Hindlimb muscle (tissue), 1 donor: ENCODE measurements around the gene PSMD13. TPM values are rescaled to one million over a fixed set of nuclear protein-coding genes. Genes with fewer than 3 reads are reported as not detected.
"Not testable (repeated sequence)": the region's sequence is repeated elsewhere in the genome, so short reads cannot be mapped to it uniquely, and the experiment has no call there.

Source experiments
- DNase-seq: peaks from one replicate; pipeline ENCODE4 v3.0.0-alpha.2; 2013
- polyA plus RNA-seq: library from polyadenylated mRNA; unstranded; fragments of 120-200 nt; gene quantifications from one replicate; pipeline ENCODE4 v1.2.1, GENCODE V29; 2013; ENCODE audit not compliant: insufficient read length

Gene PSMD13
- polyA plus RNA-seq, 1 donor, result 87.5 TPM

- DNase-seq, result no peak
These were observed 17.8 kb upstream of the PSMD13 start for GRCh38 chr11:218815-219593.

- not testable (repeated sequence) for DNase-seq
These were observed 16.0 kb upstream of the PSMD13 start for GRCh38 chr11:220641-221215.

- no peak for DNase-seq
These were observed 15.2 kb upstream of the PSMD13 start for GRCh38 chr11:221539-221938.

- no peak for DNase-seq
These were observed 14.6 kb upstream of the PSMD13 start for GRCh38 chr11:221998-222789.

- no peak for DNase-seq
These were observed 13.6 kb upstream of the PSMD13 start for GRCh38 chr11:223026-223789.

GRCh38 chr11:223884-224283 is 12.9 kb upstream of the PSMD13 start:
- no peak for DNase-seq

GRCh38 chr11:224424-224823 is 12.4 kb upstream of the PSMD13 start:
- no peak for DNase-seq

GRCh38 chr11:225734-226453 is 10.9 kb upstream of the PSMD13 start:
- no peak for DNase-seq

GRCh38 chr11:227824-228379 is 8.9 kb upstream of the PSMD13 start:
- DNase-seq, result no peak

GRCh38 chr11:230431-230830 is 6.3 kb upstream of the PSMD13 start:
- no peak for DNase-seq

GRCh38 chr11:232783-233565 is 3.8 kb upstream of the PSMD13 start:
- no peak for DNase-seq

GRCh38 chr11:235180-235579 is 1.6 kb upstream of the PSMD13 start:
- DNase-seq, result no peak

- no peak for DNase-seq
These were observed 1.2 kb upstream of the PSMD13 start for GRCh38 chr11:235609-235996.

- peak; percentile 79 for DNase-seq
These were observed 591 bp upstream of the PSMD13 start, which contains the start of gene SIRT3 for GRCh38 chr11:235997-236773. Gene SIRT3 (minus strand): TSS chr11:236342. CDS start chr11:236328, 14 bp downstream.

GRCh38 chr11:238346-238745 is 1.6 kb downstream of the PSMD13 start:
- not testable (repeated sequence) for DNase-seq

GRCh38 chr11:240315-240714 is 3.5 kb downstream of the PSMD13 start:
- no peak for DNase-seq

- DNase-seq, result no peak
These were observed 4.9 kb downstream of the PSMD13 start for GRCh38 chr11:241634-242033.

GRCh38 chr11:244376-244775 is 7.6 kb downstream of the PSMD13 start:
- no peak for DNase-seq

GRCh38 chr11:249062-249461 is 12.3 kb downstream of the PSMD13 start:
- no peak for DNase-seq

GRCh38 chr11:250274-250673 is 13.5 kb downstream of the PSMD13 start:
- DNase-seq, result no peak
